CD4-positive, alpha-beta T cell (primary cell): ENCODE measurements around the gene TMEM184B. TPM values are rescaled to one million over a fixed set of nuclear protein-coding genes. Genes with fewer than 3 reads are reported as not detected.
A peak's percentile ranks its signal among the peaks of the same experiment; 100 is the strongest.

Experiments used
- ATAC-seq: fragments of 200-7000 bp; cut with Tn5 transposase; one replicate; pipeline ENCODE4 v1.10.0; 2022; ENCODE audit warnings: mild to moderate bottlenecking; ENCODE audit not compliant: poor library complexity
- CTCF ChIA-PET: fragments of 350-600 bp; sonication (Branson Sonifier 250); formaldehyde crosslinking; loops from one replicate; lab custom pipeline; 2021; ENCODE audit warnings: antibody characterized with exemption, inconsistent platforms; lab: Charles Lee
- POLR2A ChIA-PET: fragments of 350-600 bp; sonication (Branson Sonifier 250); formaldehyde crosslinking; loops from one replicate; lab custom pipeline; 2021; ENCODE audit warnings: antibody characterized with exemption, inconsistent platforms; lab: Charles Lee
- DNase-seq, 14 experiments: peaks; one replicate each; pipeline ENCODE4 v3.0.0-alpha.2; 2013 to 2020; ENCODE audit warnings: mixed read lengths in 2 of 14
- H3K27ac ChIP-seq, 2 donors: one replicate each; pipeline versions ENCODE4 v1.5.1 to v1.7.0; 2013; ENCODE audit warnings: low read length in 2 of 2, low read depth in 1 of 2, mild to moderate bottlenecking in 1 of 2
- H3K27me3 ChIP-seq, 2 experiments: 1 replicate in 1 of 2; 2 replicates in 1 of 2; pipeline versions ENCODE4 v1.6.1 to v1.7.0; 2013; ENCODE audit warnings: low read length in 2 of 2, control low read depth in 1 of 2, mild to moderate bottlenecking in 1 of 2, moderate library complexity in 1 of 2; ENCODE audit not compliant: insufficient read depth in 2 of 2, control insufficient read depth in 1 of 2
- H3K36me3 ChIP-seq: one replicate; pipeline ENCODE4 v1.6.1; 2013; ENCODE audit warnings: low read length, control low read depth; ENCODE audit not compliant: insufficient read depth
- H3K4me1 ChIP-seq: one replicate; pipeline ENCODE4 v1.6.1; 2013; ENCODE audit warnings: low read length, control low read depth; ENCODE audit not compliant: insufficient read depth
- H3K4me3 ChIP-seq: one replicate; pipeline ENCODE4 v1.5.1; 2013; ENCODE audit warnings: mild to moderate bottlenecking, low read length, moderate library complexity
- H3K9me3 ChIP-seq, 2 experiments: 1 replicate in 1 of 2; 2 replicates in 1 of 2; pipeline versions ENCODE4 v1.6.1 to v1.7.0; 2013; ENCODE audit warnings: low read length in 2 of 2, mild to moderate bottlenecking in 2 of 2, control low read depth in 1 of 2, moderate library complexity in 1 of 2; ENCODE audit not compliant: control insufficient read depth in 1 of 2, insufficient read depth in 1 of 2
- H3K27ac Mint-ChIP-seq: one replicate; pipeline ENCODE4 v1.8.0; 2020; ENCODE audit warnings: mixed read lengths
- H3K27me3 Mint-ChIP-seq: one replicate; pipeline ENCODE4 v1.8.0; 2021; ENCODE audit warnings: mixed read lengths
- H3K36me3 Mint-ChIP-seq: one replicate; pipeline ENCODE4 v1.8.0; 2021; ENCODE audit warnings: low read depth, mixed read lengths
- H3K4me1 Mint-ChIP-seq: one replicate; pipeline ENCODE4 v1.8.0; 2021; ENCODE audit warnings: low read depth, mixed read lengths
- H3K4me3 Mint-ChIP-seq: one replicate; pipeline ENCODE4 v1.8.0; 2020; ENCODE audit warnings: mild to moderate bottlenecking, mixed read lengths
- H3K9me3 Mint-ChIP-seq: one replicate; pipeline ENCODE4 v1.8.0; 2020; ENCODE audit warnings: mixed read lengths
- intact Hi-C, 2 experiments: fragments of 100-400 bp; cut with DNase I in 1 of 2; cut with micrococcal nuclease in 1 of 2; formaldehyde crosslinking; loops; one replicate each; pipeline versions ENCODE4 v1.15.1 to v1.9.0; 2023 to 2025; cut with DNase I, micrococcal nuclease
- polyA plus RNA-seq, 2 donors: library from polyadenylated mRNA; unstranded; fragments of 120-200 nt; gene quantifications; one replicate each; pipeline ENCODE4 v1.2.1, GENCODE V29; 2013
- total RNA-seq, 174 experiments: library from RNA in 2 of 174; stranded (reverse) in 2 of 174; gene quantifications; one replicate each; pipeline ENCODE4 v1.2.3 and lab custom pipeline; 2021 to 2026
- TF ChIP-seq, protein P1 (sequence below): fragments of 200-600 bp; IDR thresholded peaks from one replicate; pipeline ENCODE4 v1.8.0; 2022; ENCODE audit warnings: antibody characterized with exemption, mild to moderate bottlenecking

TMEM184B gene
- total RNA-seq (10 to 100 TPM; 49.3 to 50.1 TPM), total RNA-seq (lab: John Stamatoyannopoulos, UW) (10.8 to 82.9 (median 36.9) reads per million in 172 experiments)
- polyA plus RNA-seq (2013, experiment 1 of 2): 18.3 TPM
- polyA plus RNA-seq (2013, experiment 2 of 2): 21.9 TPM

DNA sequence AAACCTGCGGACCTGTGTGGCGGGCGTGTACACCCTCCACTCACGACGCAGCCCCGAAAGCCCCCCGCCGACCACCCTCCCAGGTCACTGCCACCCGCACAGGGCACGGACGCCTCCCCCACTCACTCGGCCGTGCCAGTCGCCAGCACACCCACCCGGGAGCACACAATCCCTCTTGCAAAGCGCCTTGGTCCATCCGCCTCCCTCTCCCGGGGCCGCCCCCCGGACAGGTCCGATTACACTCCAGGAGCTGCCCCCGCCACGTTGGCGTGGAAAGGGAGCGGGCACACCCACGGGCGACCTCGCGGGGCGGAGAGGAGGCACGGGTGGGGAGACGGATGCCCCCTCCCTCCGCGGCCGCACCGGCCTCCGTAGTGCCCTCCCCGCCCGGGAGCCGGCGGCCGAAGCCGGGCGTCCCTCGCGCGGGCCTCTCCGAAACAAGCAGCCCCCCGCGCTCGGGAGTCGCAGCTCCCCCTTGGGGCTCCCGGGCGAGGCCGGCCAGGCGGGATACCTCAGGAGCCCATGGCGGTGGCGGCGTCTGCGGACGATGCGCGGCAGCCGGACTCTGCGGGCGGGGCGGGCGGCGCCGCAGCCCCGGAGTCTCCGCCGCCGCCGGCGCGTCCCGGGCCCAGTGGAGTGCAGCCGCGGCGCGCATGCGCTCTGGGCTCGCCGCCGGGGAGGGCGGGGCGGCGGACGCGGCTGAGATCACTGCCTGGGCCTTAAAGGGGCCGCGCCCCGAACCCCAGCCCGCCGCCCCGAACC lies at the start of gene TMEM184B:
Gene TMEM184B, minus strand, starts transcription at position 638 of the 762 bp plus-strand sequence. CDS start 25,049 bp downstream, outside the sequence.
- Mint-ChIP-seq H3K4me3 (peak within 1 kb of the TSS; percentile 95), H3K9me3 (no peaks in the 10 kb centered on the region), H3K4me1 (peaks cover 55% of the 10 kb centered on the region), H3K36me3 (peaks cover 9% of the 10 kb centered on the region), H3K27ac (peak within 1 kb of the TSS; percentile 95), H3K27me3 (no peaks in the 10 kb centered on the region)
- peaks cover 50% of the 10 kb centered on the region for H3K4me1 ChIP-seq
- ChIA-PET CTCF (no interaction called here), POLR2A (interaction anchor here (0.9 to 1.4 kb wide), 2 partner anchors 45 to 70 kb away, joined by 3 read pairs; no protein-coding TSS in a partner anchor)
- peaks cover 2% of the 10 kb centered on the region for H3K36me3 ChIP-seq
- peak; percentile 93 for ATAC-seq
- peak; percentile 65 to 95 (median 80) for DNase-seq
- no peaks in the 10 kb centered on the region for H3K27me3 ChIP-seq
- TF ChIP-seq, protein P1, sequence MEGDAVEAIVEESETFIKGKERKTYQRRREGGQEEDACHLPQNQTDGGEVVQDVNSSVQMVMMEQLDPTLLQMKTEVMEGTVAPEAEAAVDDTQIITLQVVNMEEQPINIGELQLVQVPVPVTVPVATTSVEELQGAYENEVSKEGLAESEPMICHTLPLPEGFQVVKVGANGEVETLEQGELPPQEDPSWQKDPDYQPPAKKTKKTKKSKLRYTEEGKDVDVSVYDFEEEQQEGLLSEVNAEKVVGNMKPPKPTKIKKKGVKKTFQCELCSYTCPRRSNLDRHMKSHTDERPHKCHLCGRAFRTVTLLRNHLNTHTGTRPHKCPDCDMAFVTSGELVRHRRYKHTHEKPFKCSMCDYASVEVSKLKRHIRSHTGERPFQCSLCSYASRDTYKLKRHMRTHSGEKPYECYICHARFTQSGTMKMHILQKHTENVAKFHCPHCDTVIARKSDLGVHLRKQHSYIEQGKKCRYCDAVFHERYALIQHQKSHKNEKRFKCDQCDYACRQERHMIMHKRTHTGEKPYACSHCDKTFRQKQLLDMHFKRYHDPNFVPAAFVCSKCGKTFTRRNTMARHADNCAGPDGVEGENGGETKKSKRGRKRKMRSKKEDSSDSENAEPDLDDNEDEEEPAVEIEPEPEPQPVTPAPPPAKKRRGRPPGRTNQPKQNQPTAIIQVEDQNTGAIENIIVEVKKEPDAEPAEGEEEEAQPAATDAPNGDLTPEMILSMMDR: no peak
- intact Hi-C loops: loop anchor here (1.0 to 10.0 kb wide), 5 partner anchors 44 to 382 kb away; partner anchors contain the start of genes CSNK1E (in 2 of the 2), PLA2G6 (in 2 of the 2), CBY1 (in 1 of the 2) and FAM227A (in 1 of the 2)
- no peaks in the 10 kb centered on the region for H3K9me3 ChIP-seq
- peak within 1 kb of the TSS; percentile 77 to 90 for H3K27ac ChIP-seq
- peak within 1 kb of the TSS; percentile 89 for H3K4me3 ChIP-seq

DNA sequence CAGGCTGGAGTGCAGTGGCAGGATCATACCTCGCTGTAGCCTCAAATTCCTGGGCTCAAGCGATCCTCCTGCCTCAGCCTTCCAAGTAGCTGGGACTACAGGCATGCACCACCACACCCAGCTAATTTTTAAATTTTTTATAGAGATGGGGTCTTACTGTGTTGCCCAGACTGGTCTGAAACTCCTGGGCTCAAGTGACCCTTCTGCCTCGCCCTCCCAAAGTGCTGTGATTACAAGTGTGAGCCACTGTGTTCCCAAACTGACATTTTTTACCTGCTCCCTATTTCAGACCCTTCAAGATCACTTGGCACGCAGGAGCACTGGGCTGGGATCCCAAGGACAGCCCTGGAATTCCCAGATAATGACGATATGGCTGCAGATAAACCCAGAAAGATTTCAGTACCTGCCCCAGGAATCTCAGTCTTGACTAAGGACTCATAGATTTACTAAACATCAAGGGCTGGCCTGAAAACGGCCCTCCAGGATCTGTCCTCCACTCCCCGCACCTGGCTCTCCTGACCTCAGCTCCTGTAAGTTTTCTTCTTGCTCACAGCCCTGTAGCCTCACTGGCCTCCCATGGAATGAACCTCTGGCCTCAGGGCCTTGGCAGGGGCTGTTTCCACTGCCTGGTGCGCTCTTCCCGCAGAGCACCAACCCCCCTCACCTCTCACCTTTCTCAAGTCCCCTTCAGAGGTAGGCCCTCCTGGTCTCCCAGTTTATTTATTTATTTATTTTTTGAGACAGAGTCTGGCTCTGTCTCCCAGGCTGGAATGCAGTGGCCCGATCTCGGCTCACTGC lies 48.0 kb upstream of the TMEM184B start:
- no peaks in the 10 kb centered on the region for H3K36me3 ChIP-seq
- peaks cover 20% of the 10 kb centered on the region for H3K4me1 ChIP-seq
- H3K27me3 ChIP-seq: no peaks in the 10 kb centered on the region
- peak overlapping the region; percentile 64 for H3K27ac Mint-ChIP-seq
- H3K4me3 ChIP-seq: no peak overlapping the region
- ChIA-PET POLR2A (no interaction called here), CTCF (no interaction called here)
- intact Hi-C loops: no loop called here
- H3K36me3 Mint-ChIP-seq: peaks cover 6% of the 10 kb centered on the region
- no peaks in the 10 kb centered on the region for H3K9me3 Mint-ChIP-seq
- peaks cover 16% of the 10 kb centered on the region for H3K4me1 Mint-ChIP-seq
- no peak for ATAC-seq
- no peaks in the 10 kb centered on the region for H3K27me3 Mint-ChIP-seq
- no peak for DNase-seq
- TF ChIP-seq, protein P1: no peak
- peak overlapping the region; percentile 30 for H3K4me3 Mint-ChIP-seq
- no peak overlapping the region for H3K27ac ChIP-seq
- no peaks in the 10 kb centered on the region for H3K9me3 ChIP-seq
